Gastrocnemius medialis (tissue), 4 donors: ENCODE measurements around the gene SANBR.

Experiments
- CTCF ChIP-seq, 5 experiments: fragments of 450-650 bp in 3 of 5; fragments of 200-600 bp in 2 of 5; sonication (generic) in 2 of 5; IDR thresholded peaks in 4 of 5; conservative IDR thresholded peaks in 1 of 5; 1 replicate in 4 of 5; 2 replicates in 1 of 5; pipeline ENCODE4 v1.5.1; 2016 to 2019; ENCODE audit warnings: antibody characterized with exemption in 5 of 5, mild to moderate bottlenecking in 3 of 5, moderate library complexity in 3 of 5
- POLR2A ChIP-seq, 2 donors: fragments of 450-650 bp; IDR thresholded peaks; one replicate each; pipeline ENCODE4 v1.6.1; 2017; ENCODE audit warnings: antibody characterized with exemption in 2 of 2, mild to moderate bottlenecking in 2 of 2, moderate library complexity in 2 of 2

- TF ChIP-seq POLR2A (IDR thresholded peaks at IDR 0.05) (no peak), CTCF (IDR thresholded peaks at IDR 0.05 in 4 of 5, conservative IDR thresholded peaks at IDR 0.05 in 1 of 5) (no peak)
These were observed 24.1 kb downstream of the SANBR start for GRCh38 chr2:61089797-61090196.
